ENCODE results near the gene ADORA2A. TPM values are rescaled to one million over a fixed set of nuclear protein-coding genes. Genes with fewer than 3 reads are reported as not detected.

ADORA2A gene
- total RNA-seq, 1 experiment from 2014 or later = 3.5 TPM

- Histone ChIP-seq H4K91ac (ENCODE audit: insufficient read length, low read depth, low read length) (no peak overlapping the region), H3K27me3 (ENCODE audit: insufficient read depth, low read length) (no peaks in the 10 kb centered on the region), H2BK12ac (ENCODE audit: insufficient read length, low read depth, low read length) (no peak overlapping the region), H2BK15ac (ENCODE audit: low read depth, low read length) (no peak overlapping the region), H3K9me3 (ENCODE audit: control insufficient read depth, low read depth, low read length) (no peaks in the 10 kb centered on the region), H2BK120ac (ENCODE audit: low read depth, low read length, poor library complexity, severe bottlenecking) (no peak overlapping the region), H3T11ph (ENCODE audit: low read length) (no peak overlapping the region), H3K4ac (ENCODE audit: low read depth, low read length) (no peak overlapping the region), H2AFZ (ENCODE audit: low read length) (no peak overlapping the region), H2AK5ac (ENCODE audit: insufficient read length, low read length) (no peak overlapping the region), H3K9ac (ENCODE audit: extremely low read depth, insufficient read length, low read length) (no peak overlapping the region), H2BK20ac (ENCODE audit: low read depth, low read length, poor library complexity, severe bottlenecking) (no peak overlapping the region), H3K79me1 (ENCODE audit: insufficient read depth, low read depth, low read length, poor library complexity, severe bottlenecking) (no peaks in the 10 kb centered on the region), H3K23ac (ENCODE audit: insufficient read length, low read depth, low read length) (no peak overlapping the region), H4K8ac (replicated peaks; ENCODE audit: insufficient read length, low read depth, low read length) (no peak overlapping the region), H3K4me1 (ENCODE audit: insufficient read depth, low read length) (no peaks in the 10 kb centered on the region), H3K18ac (ENCODE audit: insufficient read length, low read depth, low read length) (no peak overlapping the region), H4K5ac (ENCODE audit: insufficient read length, low read depth, low read length) (no peak overlapping the region), H3K14ac (ENCODE audit: insufficient read depth, low read length) (no peak overlapping the region), H3K56ac (ENCODE audit: insufficient read length, low read depth, low read length) (no peak overlapping the region), H4K20me1 (ENCODE audit: control insufficient read depth, insufficient read depth, insufficient read length) (no peaks in the 10 kb centered on the region), H2BK5ac (ENCODE audit: insufficient read length, low read length) (no peak overlapping the region), H3K79me2 (ENCODE audit: insufficient read depth, low read length) (no peaks in the 10 kb centered on the region), H3K4me2 (ENCODE audit: insufficient read depth, insufficient read length, low read length) (no peak overlapping the region), H3K27ac (ENCODE audit: insufficient read length, low read depth, low read length) (no peak overlapping the region), H3K23me2 (ENCODE audit: insufficient read length, low read depth, low read length, poor library complexity, severe bottlenecking) (no peaks in the 10 kb centered on the region)
- Mint-ChIP-seq H3K9me3 (no peaks in the 10 kb centered on the region), H3K4me3 (no peak overlapping the region), H3K27ac (0 out of 7 replicates have a peak overlapping the region, but pooled peaks of 1 of the 3 experiments have one; percentile 58), H3K4me1 (no peaks in the 10 kb centered on the region), H3K36me3 (ENCODE audit: insufficient read depth in 1 of 3, low read depth in 3 of 3) (peaks cover 3 to 12% (median 9%) of the 10 kb centered on the region in 3 experiments; a peak in 6 of 7 replicates), H3K27me3 (ENCODE audit: low read depth) (no peaks in the 10 kb centered on the region)
- no peak for DNase-seq
- no CpG with 5 or more reads among the region's 7 CpGs for WGBS (ENCODE audit: extremely low coverage, insufficient read length, low lambda C conversion rate)
- TF ChIP-seq, protein P1, sequence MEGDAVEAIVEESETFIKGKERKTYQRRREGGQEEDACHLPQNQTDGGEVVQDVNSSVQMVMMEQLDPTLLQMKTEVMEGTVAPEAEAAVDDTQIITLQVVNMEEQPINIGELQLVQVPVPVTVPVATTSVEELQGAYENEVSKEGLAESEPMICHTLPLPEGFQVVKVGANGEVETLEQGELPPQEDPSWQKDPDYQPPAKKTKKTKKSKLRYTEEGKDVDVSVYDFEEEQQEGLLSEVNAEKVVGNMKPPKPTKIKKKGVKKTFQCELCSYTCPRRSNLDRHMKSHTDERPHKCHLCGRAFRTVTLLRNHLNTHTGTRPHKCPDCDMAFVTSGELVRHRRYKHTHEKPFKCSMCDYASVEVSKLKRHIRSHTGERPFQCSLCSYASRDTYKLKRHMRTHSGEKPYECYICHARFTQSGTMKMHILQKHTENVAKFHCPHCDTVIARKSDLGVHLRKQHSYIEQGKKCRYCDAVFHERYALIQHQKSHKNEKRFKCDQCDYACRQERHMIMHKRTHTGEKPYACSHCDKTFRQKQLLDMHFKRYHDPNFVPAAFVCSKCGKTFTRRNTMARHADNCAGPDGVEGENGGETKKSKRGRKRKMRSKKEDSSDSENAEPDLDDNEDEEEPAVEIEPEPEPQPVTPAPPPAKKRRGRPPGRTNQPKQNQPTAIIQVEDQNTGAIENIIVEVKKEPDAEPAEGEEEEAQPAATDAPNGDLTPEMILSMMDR (conservative IDR thresholded peaks at IDR 0.05) = no peak
Observed at GRCh38 chr22:24390576-24390975, 36.8 kb upstream of the ADORA2A start.

All from H9 (cell line).